Measurements from ENCODE around the gene SMAD3.
"Not testable (repeated sequence)": the region's sequence is repeated elsewhere in the genome, so short reads cannot be mapped to it uniquely, and the experiment has no call there.

Gene SMAD3

DNA sequence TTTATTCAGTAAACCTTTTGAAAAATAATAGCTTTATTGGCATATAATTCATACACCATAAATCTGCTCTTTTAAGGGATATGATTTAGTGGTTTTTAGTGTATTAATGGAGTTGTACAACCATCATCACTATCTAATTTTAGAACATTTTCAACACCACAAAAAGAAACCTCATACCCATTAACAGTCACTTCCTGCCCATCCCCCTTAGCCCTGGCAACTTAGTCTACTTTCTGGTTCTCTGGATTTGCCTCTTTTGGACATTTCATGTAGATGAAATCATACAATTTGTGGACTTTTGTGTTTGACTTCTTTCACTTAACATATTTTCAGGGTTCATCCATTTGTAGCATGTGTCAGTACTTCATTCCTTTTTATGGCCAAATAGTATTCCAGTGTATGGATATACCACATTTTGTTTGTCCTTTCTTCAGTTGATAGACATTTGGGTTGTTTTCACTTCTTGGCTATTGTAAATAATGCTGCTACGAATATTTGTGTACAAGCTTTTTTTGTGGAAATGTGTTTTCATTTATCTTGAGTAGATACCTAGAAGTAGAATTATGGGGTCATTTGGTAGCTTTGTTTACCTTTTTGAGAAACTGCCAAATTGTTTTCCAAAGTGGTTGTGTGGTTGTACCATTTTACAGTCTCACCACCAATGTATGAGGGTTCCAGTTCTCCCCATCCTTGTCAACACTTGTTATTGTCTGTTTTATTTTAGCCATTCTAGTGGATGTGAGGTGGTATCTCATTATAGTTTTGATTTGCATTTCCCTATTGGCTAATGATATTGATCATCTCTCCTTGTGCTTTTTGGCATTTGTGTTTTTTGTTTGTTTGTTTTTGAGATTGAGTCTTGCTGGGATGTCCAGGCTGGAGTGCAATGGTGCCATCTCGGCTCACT, 45.8 kb downstream of the SMAD3 start:
- DNase-seq: peak; percentile 62

DNA sequence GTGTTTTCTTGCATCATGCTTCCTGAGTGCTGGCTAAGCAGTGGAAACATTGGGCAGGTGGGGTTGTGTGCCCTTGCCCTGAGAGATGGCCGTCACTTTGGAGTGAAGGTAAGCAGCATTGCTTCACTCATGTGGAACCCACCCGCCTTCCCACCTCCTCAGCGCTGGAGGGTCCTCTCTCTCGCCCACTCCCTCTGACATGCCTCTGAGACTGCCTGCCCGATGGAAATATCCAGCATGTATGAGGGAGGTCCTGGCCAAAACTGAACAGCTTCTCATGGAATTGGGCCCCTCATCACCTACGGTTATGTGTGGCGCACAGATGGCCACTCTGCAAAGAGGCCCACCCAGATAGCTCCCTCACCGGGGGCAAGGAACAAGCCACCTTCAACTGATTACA, 48.6 kb downstream of the SMAD3 start:
- no peak for DNase-seq

DNA sequence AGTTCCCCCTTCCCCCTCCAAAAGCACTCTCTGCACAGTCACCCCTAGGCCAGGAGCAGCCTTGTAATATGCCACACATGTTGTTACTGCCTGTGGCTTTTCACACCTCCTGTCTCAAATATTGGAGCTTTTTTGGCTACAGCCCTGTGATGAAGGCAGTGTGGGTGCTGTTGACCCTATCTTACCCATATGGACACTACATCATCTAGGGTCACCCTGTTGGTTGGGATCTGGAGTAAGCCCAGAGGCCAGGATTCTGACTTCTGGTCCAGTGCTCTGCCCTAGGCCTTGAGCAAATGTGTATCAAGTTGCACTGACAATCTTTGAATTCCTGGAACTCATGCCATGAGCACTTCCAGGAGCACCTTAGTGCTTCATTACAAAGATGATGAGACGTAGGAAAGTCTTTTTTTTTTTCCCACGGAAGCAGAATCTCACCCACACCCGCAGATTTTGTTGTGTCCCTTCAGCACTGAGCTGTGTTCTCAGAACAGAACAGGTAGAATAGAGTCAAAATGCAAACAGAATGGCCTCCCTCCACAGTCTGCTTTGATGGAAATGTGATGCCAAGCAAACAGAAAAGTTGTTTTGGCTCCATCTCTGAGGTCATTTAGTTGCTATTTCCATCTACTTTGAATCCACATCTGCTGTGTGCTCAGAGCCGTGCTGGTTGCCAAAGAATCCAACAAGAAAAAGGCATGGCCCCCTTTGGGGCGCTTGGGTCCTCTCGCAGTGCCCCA, 49.6 kb downstream of the SMAD3 start:
- no peak for DNase-seq

DNA sequence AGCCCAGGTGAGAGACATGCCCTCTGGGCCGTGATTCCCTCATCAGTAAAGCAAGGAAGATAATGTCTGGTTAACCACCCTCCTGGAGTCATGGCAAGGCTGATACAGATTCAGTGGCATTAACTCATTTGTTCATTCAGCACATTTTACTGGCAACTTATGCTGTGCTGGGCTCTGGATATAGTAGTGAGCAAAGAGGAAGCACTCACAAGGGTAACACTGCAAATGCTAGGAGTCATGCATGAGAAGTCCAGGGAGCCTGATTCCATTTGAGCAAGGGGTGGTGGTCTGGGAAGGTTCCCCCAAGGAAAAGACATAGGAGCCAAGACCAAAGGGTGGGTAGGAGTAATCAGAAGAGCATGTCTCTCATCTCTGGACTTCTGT, 50.2 kb downstream of the SMAD3 start:
- no peak for DNase-seq

DNA sequence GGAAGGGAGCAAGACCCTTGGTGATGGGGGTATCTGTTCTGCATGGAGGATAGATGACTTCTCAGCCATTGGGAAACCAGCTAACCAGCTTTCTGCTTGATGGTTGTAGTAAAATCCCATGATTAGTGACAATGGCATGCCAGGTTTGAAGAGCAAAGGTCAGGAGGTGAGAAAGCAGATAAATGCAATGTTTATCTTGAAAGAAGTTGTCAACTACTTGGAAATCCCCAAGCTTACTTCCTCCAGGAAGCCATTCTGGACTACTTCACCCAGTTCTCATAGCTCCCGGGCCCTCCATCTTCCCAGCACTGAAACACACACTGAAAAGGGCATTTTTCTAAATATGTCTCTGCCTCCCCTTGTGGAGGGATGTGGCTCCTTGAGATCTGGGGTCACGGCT, 51.3 kb downstream of the SMAD3 start:
- peak; percentile 51 for DNase-seq

DNA sequence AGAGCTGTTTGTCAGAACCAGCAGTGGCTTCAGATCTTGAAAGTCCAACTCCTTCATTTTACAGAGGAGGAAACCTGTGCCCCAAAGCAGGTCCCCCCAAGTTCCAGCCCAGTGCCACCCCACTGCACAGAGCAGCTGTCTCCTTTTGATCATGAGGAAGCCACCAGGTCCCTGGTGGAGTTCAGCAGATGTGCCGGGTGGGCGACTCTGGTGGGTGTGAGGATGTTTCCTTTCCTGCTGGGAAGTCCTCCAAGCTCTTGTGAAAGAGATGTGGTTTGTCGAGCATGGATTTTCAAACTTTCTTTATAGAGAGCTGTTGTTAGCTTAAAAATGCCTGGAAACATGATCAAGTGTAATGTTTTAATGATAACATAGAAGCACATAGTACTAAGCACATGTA, 52.0 kb downstream of the SMAD3 start:
- no peak for DNase-seq

DNA sequence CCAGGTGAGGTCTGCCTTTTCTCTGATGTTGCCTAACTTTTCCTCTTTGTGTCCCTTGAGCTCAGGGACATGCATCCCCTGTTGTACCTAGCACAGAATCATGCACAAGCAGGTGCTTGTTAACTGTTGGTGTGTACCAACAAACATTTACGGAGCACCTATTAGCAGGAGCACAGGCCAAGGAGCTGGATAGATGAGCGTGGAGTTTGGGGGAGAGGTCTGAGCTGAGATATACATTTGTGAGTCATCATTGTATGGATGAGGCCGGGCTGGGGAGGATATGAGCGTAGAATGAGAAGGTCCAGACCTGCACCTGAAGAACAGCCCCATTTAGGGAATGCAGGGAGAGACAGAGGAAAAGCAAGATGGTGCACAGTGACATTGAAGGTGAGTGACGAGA, 53.4 kb downstream of the SMAD3 start:
- DNase-seq: no peak

DNA sequence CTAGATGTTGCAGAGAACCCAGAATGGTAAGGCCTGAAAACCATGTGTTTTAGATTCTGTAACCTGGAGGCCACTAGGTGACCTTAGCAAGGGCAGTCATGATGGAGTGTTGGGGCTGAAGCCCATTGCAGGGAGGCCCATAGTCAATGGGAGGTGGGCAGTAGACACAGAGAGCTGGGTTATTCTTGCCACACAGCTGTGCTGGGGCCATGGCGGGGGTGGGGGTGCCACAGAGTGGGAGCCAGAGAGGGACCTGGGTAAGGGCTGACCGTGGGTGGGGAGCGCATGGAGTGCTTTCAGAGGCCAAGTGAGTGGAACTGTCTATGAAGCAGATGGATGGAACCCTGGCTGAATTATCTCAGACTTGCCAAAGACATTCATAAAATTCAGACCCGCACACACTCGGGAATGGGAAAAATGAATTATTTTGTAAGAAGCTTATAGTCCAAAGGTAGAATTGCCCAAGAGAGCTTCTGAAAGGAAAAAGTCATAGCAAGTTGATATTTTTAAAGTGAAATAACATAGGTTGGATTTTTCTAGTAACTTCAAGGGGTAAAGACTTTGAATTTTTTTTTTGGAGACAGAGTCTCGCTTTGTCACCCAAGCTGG, 53.9 kb downstream of the SMAD3 start:
- no peak for DNase-seq

DNA sequence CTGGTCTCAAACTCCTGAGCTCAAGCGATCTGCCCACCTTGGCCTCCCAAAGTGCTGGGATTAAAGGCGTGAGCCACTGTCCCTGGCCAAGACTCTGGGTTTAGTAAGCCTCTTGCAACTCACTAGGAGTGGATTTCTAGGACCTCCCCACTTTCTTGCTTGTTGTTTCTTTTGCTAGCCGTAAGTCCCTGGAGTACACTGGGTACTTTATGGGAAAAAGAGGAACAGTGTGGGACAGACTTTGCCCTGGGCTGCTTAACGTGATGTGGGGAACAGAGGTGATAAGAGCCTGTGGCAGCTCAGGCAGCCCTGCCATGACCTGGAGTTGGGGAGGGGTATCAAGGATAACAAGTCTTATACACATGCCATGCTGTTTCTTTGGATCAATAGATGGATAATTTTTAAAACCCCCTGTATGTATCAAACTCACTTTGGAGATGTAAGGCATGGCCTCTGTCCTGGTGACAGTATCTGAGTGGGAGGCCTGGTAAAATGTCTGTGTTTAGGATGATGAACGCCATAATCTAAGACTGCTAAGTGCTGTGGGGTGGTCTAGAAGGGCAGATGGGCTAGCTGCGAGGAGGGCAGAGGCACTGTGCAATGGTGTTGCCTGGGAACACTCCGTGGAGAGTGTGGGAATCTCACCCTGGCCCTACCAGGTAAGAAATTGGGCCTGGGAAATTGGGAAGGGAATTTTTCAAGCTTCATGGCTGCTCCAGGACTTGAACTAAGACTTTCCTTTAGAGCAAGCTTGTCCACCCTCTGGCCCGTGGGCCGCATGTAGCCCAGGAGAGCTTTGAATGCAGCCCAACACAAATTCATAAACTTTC, 54.8 kb downstream of the SMAD3 start:
- no peak for DNase-seq

DNA sequence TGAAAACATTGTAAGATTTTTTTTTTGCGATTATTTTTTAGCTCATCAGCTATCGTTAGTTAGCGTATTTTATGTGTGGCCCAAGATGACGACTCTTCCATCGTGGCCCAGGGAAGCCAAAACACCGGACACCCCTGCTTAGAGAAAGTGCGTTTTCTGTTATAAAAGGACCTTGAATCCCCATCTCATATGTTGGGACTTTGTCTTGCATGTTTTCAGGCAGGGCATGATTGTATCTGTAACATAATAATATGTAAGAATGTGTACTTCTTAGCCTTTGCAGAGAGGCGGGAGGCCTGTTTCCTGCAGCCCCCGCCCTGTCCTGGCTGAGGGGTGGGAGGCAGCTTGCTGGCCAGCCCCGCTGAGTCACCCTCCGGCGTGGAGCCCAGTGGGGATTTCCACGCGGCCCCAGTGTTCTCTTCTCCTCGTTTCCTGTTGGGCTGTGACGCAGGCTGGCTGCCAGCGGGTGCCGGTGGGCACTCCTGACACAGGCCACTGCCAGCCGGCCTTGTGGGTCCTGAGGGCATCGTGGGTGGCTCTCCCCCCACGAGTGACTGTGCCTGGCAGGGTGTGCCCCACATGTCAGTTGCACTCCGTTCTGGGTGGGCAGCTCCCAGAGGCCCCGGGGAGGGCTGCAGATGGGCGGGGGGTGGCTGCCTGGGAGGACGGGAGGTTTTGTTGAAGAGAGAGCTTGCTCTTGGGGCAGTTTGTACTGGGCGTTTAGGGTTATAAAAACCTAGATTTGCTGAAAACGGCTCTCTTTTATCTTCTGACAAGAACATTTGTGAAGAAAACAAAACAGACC, 55.6 kb downstream of the SMAD3 start:
- DNase-seq: peak; percentile 93

DNA sequence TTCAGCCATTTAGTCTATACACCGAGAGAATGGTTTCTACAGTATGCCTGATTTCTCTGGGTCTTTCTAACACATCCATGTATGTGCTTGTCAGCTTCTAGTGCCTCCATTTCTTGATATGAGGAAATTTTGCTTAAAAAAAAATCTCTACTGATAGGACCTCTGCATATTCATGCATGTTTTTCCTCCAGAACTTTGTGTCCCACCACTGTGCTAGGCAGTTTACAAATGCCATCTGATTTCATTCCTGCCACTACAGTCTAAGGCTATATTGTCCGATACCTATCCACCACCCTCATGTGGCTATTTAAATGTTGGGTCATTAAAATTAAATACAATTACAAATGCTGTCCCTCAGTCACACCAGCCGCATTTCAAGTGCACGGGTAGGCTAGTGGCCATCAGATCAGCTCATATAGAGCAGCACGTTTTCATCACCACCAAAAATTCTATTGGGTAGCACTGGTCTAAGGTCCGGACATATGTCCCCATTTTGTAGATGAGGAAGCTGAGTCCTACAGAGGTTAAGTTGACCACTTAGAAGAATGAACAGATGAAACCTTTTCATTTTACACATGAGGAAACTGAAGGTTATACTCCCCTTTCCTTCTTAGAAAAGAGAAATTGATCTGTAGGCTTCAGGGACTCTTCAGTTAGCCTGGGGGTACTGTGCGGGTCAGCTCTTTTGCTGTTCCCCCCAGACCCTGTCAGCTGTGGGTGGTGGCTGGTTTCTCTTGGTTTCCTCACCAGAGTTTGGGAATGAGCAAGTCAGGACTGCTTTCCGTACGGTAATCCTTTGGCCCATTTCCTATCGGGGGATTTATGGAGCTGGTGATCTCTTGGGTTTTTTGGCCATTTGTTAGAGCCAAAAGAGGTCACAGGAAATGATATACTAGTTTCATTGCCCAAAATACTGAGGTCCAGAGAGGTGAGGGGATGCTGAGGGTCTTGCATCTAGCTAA, 56.5 kb downstream of the SMAD3 start:
- DNase-seq: no peak

DNA sequence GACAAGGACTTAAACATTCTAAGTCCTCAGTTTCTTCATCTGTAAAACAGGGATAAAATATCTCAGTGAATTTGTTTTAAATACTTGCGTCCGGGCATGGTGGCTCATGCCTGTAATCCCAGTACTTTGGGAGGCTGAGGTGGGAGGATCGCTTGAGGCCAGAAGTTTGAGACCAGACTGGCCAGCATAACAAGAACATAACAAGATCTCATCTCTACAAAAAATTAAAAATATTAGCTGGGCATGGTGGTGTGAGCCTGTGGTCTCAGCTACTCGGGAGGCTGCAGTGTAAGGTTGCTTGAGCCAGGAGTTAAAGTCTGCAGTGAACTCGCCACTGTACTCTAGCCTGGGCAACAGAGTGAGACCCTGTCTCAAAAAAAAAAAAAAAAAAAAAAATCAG, 57.4 kb downstream of the SMAD3 start:
- DNase-seq: not testable (repeated sequence)

DNA sequence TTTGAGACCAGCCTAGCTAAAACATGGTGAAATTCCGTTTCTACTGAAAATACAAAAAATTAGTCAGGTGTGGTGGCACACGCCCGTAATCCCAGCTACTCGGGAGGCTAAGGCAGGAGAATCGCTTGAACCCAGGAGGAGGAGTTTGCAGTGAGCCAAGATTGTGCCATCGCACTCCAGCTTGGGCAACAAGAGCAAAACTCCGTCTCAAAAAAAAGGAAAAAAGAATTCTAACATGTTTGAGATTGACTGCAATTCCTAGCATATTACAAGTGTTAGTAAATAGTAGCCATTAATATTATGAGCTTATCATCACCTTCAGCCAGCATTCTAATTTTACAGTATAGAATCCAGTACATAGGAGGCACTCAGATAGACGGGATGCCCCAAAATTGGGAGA, 57.9 kb downstream of the SMAD3 start:
- DNase-seq: not testable (repeated sequence)

DNA sequence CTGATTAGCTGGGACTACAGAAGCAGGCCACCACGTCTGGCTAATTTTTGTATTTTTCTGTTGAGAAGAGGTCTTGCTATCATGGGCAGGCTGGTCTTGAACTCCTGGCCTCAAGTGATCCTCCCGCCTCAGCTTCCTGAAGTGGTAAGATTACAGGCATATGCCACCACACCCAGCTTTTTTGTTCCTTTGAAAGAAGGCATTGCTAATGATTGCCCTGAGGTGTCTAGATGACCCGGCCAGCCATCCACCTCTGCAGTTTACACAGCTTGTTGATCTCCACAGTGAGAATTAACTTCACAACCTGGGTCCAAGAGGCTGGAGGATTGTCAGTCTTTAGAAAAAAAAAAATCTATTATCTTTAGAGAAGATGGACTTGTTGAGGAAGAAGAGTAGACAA, 58.7 kb downstream of the SMAD3 start:
- no peak for DNase-seq

DNA sequence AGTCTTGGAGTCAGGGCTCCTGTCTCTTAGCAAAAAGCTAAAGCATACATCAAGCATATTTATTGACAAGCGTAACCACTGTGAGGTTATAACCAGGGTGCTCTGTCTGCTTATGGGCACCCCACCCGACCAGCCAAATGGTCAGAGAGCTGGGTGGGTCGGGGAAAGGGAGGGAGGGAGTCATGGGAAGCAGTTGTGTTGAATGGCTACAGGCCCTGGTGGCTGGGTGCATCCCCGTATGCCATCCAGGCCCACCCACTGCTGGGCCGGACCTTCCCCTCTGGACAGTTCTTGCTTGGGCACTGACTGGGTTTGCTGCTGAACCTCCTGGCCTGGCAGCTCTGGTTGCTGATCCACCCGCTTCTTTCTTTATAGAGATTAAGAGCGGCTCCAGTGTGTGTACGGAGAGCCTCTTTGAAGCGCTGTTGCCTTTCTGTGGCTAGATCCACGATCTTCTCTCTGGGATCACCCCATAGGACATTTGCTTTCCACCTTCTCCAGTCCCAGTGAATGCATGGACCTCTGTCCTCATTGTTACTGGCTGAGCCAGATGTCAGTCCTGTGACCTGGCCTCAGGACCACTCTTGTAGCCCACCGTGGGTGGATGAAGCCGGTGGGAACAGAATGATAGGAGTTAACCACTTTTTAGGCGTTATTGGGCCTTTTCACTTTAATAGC, 59.6 kb downstream of the SMAD3 start:
- DNase-seq: no peak

DNA sequence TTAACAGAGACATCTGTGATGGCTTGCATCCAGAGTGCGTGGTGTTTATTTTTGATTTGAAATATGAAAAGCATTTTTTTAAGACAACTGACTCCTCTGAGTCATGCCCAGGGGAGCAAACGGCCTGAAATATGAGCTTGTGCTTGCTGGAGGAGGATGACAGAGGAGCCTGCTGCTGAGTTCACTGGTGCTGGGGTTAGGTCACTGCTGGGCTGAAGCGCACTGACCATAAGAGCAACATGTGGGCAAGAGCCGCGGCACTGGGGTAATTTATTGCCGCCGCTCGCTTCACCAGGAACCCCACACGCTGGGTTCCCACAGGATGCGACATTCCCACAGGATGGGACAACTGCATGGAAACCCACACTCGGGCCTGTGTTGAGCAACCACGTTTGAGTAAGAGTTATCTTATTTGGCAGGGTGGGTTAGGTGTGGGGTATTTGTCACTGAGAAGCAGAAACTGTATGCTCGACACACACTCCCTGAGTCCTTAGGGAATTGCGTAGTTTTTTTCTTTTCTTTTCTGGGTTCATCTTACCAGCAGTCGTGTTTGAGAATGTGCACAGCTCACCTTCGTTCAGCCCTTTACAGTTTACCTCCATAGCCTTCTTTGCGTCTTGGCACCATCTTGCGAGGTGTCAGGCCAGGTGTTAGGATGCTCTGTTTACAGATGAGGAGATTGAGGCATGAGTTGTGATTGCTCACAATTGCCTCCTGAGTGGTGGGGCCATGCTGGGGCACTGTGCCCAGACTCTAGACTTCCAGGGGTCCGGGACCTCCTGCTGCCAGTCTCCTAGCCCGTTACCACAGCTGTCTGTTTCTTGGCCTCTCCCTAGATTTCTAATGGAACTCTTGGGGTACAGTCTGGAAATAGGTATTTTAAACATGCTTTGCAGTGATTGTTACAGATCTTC, 60.4 kb downstream of the SMAD3 start:
- DNase-seq: no peak

DNA sequence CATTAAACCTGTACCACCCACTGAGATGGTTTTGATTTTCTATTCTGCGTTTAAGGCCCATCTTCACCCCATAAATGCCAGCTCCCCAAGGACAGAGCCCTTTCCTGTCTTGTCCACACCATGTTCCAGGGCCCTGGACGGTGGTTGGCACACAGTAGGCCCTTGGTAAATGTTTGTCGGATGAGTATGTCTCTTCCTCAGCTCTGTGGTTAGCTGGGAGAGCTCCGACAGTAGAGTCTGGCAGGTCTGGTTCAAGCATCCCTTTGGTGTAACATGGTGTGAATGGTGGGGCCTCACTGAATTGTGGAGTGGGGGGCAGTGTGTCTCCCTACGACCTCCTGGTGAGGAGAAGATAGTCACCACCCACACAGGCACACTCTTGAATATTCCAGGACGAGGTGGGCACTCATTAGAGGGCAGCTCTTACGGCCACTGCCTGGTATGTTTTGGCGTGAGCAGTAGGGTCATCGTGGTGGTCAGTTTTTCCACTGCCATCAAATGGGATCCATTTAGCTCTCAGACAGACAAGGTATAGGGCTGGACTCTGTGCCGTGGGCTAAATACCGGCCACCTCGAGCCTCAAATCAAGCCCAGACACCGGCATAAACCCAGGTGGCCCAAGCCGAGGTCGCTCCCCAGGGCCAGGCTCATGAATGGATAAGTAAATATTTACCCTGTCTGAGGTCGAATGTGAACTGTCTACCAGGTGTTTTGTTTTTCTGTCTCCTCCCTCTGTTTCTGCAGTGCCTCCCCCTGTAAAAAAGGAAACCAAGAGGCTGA, 61.3 kb downstream of the SMAD3 start:
- no peak for DNase-seq

DNA sequence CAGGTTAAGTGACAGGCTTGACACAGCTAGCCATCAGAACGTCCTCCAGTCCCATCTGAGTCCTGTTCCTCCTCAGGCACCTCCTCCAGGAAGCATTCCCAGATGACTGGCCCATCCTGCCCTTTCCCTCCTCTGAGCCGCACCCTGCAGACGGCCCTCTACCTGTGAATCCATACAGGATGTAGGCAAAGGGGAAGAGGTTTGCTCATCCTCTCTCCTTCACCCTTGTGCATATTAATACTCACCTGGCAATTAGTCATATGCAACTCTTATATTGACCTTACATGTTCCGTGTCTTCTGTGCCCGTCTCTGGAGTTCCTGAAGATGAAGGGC, 61.9 kb downstream of the SMAD3 start:
- no peak for DNase-seq
